Measurements from ENCODE around the gene SYNE2. TPM values are rescaled to one million over a fixed set of nuclear protein-coding genes. Genes with fewer than 3 reads are reported as not detected.

Gene SYNE2
- total RNA-seq, 4 donors from 2014 or later: 212 to 378 (median 285) TPM

GRCh38 chr14:63854330-63854729 lies 1.5 kb downstream of the SYNE2 start:
- no peak for DNase-seq (ENCODE audit: low spot score in 2 of 2)
- 9% methylated on average over 5 of the region's 5 CpGs for WGBS, 2 donors
- Histone ChIP-seq H3K4me1 (peaks cover 0 to 21% (median 5%) of the 10 kb centered on the region in 4 donors), H3K9me3 (no peaks in the 10 kb centered on the region), H3K36me3 (no peaks in the 10 kb centered on the region), H3K4me3 (peak overlapping the region; percentile 61 to 86 (median 76)), H3K27me3 (no peaks in the 10 kb centered on the region), H3K27ac (peak overlapping the region; percentile 85 to 97 (median 94))
- TF ChIP-seq CTCF (IDR thresholded peaks at IDR 0.05): no peak
- no peak for TF ChIP-seq POLR2A (IDR thresholded peaks at IDR 0.05)
- TF ChIP-seq EP300 (IDR thresholded peaks at IDR 0.05): no peak

DNA sequence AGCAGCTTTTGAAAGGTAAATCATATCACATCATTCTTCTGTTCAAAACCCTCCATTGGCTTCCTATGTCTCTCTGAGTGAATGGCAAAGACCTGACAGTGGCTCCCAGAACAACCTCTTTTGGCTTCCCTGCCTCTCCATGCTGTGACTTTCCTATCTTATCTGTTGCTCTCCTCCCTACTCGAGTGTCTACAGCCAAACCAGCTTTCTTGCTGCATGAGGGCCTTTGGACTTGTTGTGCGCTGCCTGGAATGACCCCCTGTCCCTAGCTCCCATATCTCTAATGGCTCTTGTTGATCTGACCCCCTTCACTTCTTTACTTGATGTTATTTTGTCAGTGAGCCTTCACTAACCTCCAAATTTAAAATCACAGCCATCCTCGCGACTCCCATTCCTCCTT lies 2.5 kb downstream of the SYNE2 start:
- H3K36me3 ChIP-seq: no peaks in the 10 kb centered on the region
- no peak for DNase-seq (ENCODE audit: low spot score in 2 of 2)
- 83 to 87% methylated on average over 4 of the region's 4 CpGs for WGBS, 2 donors
- no peaks in the 10 kb centered on the region for H3K27me3 ChIP-seq
- H3K4me3 ChIP-seq: no peak overlapping the region
- no peak for TF ChIP-seq CTCF (IDR thresholded peaks at IDR 0.05)
- no peak for TF ChIP-seq POLR2A (IDR thresholded peaks at IDR 0.05)
- no peak for TF ChIP-seq EP300 (IDR thresholded peaks at IDR 0.05)
- H3K4me1 ChIP-seq: peaks cover 0 to 25% (median 5%) of the 10 kb centered on the region in 4 donors
- H3K27ac ChIP-seq: peak overlapping the region in 1 of 4 donors; percentile 3
- H3K9me3 ChIP-seq: no peaks in the 10 kb centered on the region

DNA sequence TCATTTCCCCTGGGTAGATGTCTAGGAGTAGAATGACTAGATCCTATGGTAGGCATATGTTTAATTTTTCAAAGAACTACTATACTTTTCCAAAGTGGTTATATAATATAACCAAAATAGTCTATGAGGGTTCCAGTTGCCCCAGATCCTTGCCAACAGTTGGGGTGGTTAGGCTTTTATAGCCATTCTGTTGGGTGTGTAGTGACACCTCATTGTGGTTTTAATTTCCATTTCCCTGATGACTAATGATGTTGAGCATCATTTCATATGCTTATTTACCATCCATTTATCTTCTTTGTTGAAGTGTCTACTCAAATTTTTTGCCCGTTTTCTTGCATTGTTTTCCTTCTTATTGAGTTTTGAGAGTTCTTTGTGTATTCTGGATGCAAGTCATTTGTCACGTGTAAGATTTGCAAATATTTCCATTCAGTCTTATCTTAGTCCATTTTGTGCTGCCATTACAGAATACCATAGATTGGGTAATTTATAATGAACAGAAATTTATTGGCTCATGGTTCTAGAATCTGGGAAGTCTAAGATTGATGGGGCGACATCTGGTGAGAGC lies 4.7 kb downstream of the SYNE2 start:
- no peak for TF ChIP-seq CTCF (IDR thresholded peaks at IDR 0.05)
- TF ChIP-seq EP300 (IDR thresholded peaks at IDR 0.05): no peak
- no peak for TF ChIP-seq POLR2A (IDR thresholded peaks at IDR 0.05)
- Histone ChIP-seq H3K36me3 (no peaks in the 10 kb centered on the region), H3K27me3 (no peaks in the 10 kb centered on the region), H3K4me1 (peaks cover 0 to 24% (median 5%) of the 10 kb centered on the region in 4 donors), H3K4me3 (no peak overlapping the region), H3K9me3 (no peaks in the 10 kb centered on the region), H3K27ac (no peak overlapping the region)
- no peak for DNase-seq (ENCODE audit: low spot score in 2 of 2)
- 83% methylated on average over 3 of the region's 3 CpGs for WGBS, 2 donors

- TF ChIP-seq CTCF (IDR thresholded peaks at IDR 0.05): no peak
- no peak for TF ChIP-seq EP300 (IDR thresholded peaks at IDR 0.05)
- TF ChIP-seq POLR2A (IDR thresholded peaks at IDR 0.05): no peak
- 3 to 28% methylated on average over 1 of the region's 1 CpG for WGBS, 2 donors
- H3K27me3 ChIP-seq: no peaks in the 10 kb centered on the region
These were observed 7.3 kb downstream of the SYNE2 start for GRCh38 chr14:63860146-63860545.

DNA sequence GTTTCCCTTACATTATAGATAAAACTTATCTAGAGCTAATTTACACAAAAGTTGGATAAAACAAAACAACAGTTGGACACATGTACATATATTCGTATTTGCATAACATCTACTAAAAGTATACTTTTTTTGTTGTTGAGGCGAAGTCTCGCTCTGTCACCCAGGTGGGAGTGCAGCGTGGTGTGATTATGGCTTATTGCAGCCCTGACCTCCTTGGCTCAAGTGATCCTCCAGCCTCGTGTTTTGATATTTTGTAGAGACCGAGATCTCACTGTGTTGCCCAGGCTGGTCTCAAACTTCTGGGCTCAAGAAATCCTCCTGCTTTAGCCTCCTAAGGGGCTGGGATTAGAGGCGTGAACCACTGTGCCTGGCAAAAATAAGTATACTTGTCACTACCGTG lies 9.4 kb downstream of the SYNE2 start:
- Histone ChIP-seq H3K36me3 (no peaks in the 10 kb centered on the region), H3K9me3 (no peaks in the 10 kb centered on the region)
- 90 to 92% methylated on average over 8 of the region's 8 CpGs for WGBS, 2 donors

More at GRCh38 chr14:63860146-63860545, 7.3 kb downstream of the SYNE2 start:
- Histone ChIP-seq H3K4me1 (peaks cover 0 to 24% (median 6%) of the 10 kb centered on the region in 4 donors), H3K4me3 (no peak overlapping the region), H3K36me3 (no peaks in the 10 kb centered on the region), H3K27ac (no peak overlapping the region), H3K9me3 (no peaks in the 10 kb centered on the region)
- no peak for DNase-seq (ENCODE audit: low spot score in 2 of 2)

More for the DNA sequence above, 9.4 kb downstream of the SYNE2 start:
- H3K4me3 ChIP-seq: no peak overlapping the region
- TF ChIP-seq POLR2A (IDR thresholded peaks at IDR 0.05) (no peak), EP300 (IDR thresholded peaks at IDR 0.05) (no peak), CTCF (IDR thresholded peaks at IDR 0.05) (no peak)
- peaks cover 0 to 30% (median 6%) of the 10 kb centered on the region in 4 donors for H3K4me1 ChIP-seq
- DNase-seq (ENCODE audit: low spot score in 2 of 2): no peak
- no peak overlapping the region for H3K27ac ChIP-seq
- no peaks in the 10 kb centered on the region for H3K27me3 ChIP-seq
